Parathyroid adenoma (tissue), 2 donors: ENCODE data around the gene DAPK1.

Experiments used
- H2AFZ ChIP-seq: fragments of 300-600 bp; sonication (generic); one replicate; pipeline ENCODE4 v1.7.0; 2017; ENCODE audit warnings: antibody characterized with exemption, mild to moderate bottlenecking
- H3K27ac ChIP-seq: fragments of 300-600 bp; sonication (generic); one replicate; pipeline ENCODE4 v1.7.0; 2017
- H3K27me3 ChIP-seq: fragments of 300-600 bp; sonication (generic); one replicate; pipeline ENCODE4 v1.7.0; 2017; ENCODE audit warnings: low read length; ENCODE audit not compliant: control insufficient read depth, insufficient read depth
- H3K36me3 ChIP-seq: fragments of 300-600 bp; sonication (generic); one replicate; pipeline ENCODE4 v1.7.0; 2017; ENCODE audit warnings: low read length; ENCODE audit not compliant: control insufficient read depth, insufficient read depth
- H3K4me1 ChIP-seq: fragments of 300-600 bp; sonication (generic); one replicate; pipeline ENCODE4 v1.7.0; 2017; ENCODE audit warnings: control low read depth
- H3K4me2 ChIP-seq: fragments of 300-600 bp; sonication (generic); one replicate; pipeline ENCODE4 v1.7.0; 2017; ENCODE audit warnings: low read length
- H3K4me3 ChIP-seq: fragments of 300-600 bp; sonication (generic); one replicate; pipeline ENCODE4 v1.7.0; 2017; ENCODE audit warnings: low read depth, low read length
- H3K79me2 ChIP-seq: fragments of 300-600 bp; sonication (generic); one replicate; pipeline ENCODE4 v1.7.0; 2017; ENCODE audit warnings: control low read depth
- H3K9ac ChIP-seq: fragments of 300-600 bp; sonication (generic); one replicate; pipeline ENCODE4 v1.7.0; 2017; ENCODE audit warnings: mild to moderate bottlenecking
- H3K9me3 ChIP-seq: fragments of 300-600 bp; sonication (generic); one replicate; pipeline ENCODE4 v1.7.0; 2017; ENCODE audit warnings: low read length; ENCODE audit not compliant: control insufficient read depth
- CTCF ChIP-seq: fragments of 300-600 bp; sonication (generic); IDR thresholded peaks from one replicate; pipeline ENCODE4 v1.7.0; 2017; ENCODE audit warnings: antibody characterized with exemption, mild to moderate bottlenecking
- donor health status: primary hyperparathyroidism.

The DAPK1 gene

GRCh38 chr9:87677776-87678587 is 180.3 kb downstream of the DAPK1 start:
- Histone ChIP-seq H2AFZ (no peak overlapping the region), H3K4me2 (no peak overlapping the region), H3K36me3 (no peaks in the 10 kb centered on the region), H3K4me1 (no peaks in the 10 kb centered on the region), H3K27ac (no peak overlapping the region), H3K27me3 (no peaks in the 10 kb centered on the region), H3K79me2 (no peaks in the 10 kb centered on the region), H3K9ac (no peak overlapping the region), H3K4me3 (no peak overlapping the region), H3K9me3 (no peaks in the 10 kb centered on the region)
- no peak for TF ChIP-seq CTCF

- TF ChIP-seq CTCF = peak; percentile 68
- Histone ChIP-seq H3K36me3 (no peaks in the 10 kb centered on the region), H3K4me3 (no peak overlapping the region), H3K4me2 (no peak overlapping the region), H3K9ac (no peak overlapping the region), H2AFZ (no peak overlapping the region), H3K4me1 (no peaks in the 10 kb centered on the region), H3K27me3 (no peaks in the 10 kb centered on the region), H3K79me2 (no peaks in the 10 kb centered on the region), H3K9me3 (no peaks in the 10 kb centered on the region), H3K27ac (no peak overlapping the region)
Observed at GRCh38 chr9:87678650-87679355, 181.1 kb downstream of the DAPK1 start.

- Histone ChIP-seq H3K4me3 (no peak overlapping the region), H3K9ac (no peak overlapping the region), H3K4me1 (no peaks in the 10 kb centered on the region), H3K4me2 (no peak overlapping the region), H3K36me3 (no peaks in the 10 kb centered on the region), H3K79me2 (no peaks in the 10 kb centered on the region), H2AFZ (no peak overlapping the region), H3K27ac (no peak overlapping the region), H3K27me3 (no peaks in the 10 kb centered on the region), H3K9me3 (no peaks in the 10 kb centered on the region)
- TF ChIP-seq CTCF = no peak
Observed at GRCh38 chr9:87681271-87682061, 183.8 kb downstream of the DAPK1 start.

DNA sequence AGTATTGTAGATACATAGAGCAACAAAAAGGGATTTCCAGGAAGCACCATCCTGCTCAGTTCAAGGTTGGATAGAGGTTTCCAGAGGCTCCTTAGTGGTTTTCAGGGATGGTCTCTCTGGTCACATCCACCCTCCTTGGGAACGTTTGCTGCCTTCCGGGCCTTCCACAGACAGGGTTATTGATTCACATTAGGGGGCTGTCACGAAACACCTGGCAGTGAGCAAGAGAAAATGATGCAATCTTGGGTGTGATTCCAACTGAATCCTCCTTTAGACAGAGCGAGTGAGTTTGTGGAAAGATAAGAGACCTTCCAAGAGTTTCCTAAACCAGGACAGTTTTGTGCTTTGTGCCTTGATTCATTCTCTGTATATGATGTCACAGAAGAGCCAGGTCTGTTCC is 184.4 kb downstream of the DAPK1 start:
- Histone ChIP-seq H3K27ac (no peak overlapping the region), H3K79me2 (no peaks in the 10 kb centered on the region), H3K9me3 (no peaks in the 10 kb centered on the region), H3K27me3 (no peaks in the 10 kb centered on the region), H3K9ac (no peak overlapping the region), H3K4me2 (no peak overlapping the region), H3K36me3 (no peaks in the 10 kb centered on the region), H2AFZ (no peak overlapping the region), H3K4me3 (no peak overlapping the region), H3K4me1 (no peaks in the 10 kb centered on the region)
- no peak for TF ChIP-seq CTCF
